K562 (cell line): ENCODE results near the gene CARD18. TPM values are rescaled to one million over a fixed set of nuclear protein-coding genes. Genes with fewer than 3 reads are reported as not detected.

ENCODE experiments used
- ATAC-seq: fragments of 200-7000 bp; cut with Tn5 transposase; 3 replicates; pipeline ENCODE4 v1.9.1; 2020; ENCODE audit warnings: moderate library complexity
- BruUV-seq: library from RNA; stranded (reverse); fragments of 400-500 nt; replicated peaks from 2 replicates; lab custom pipeline; 2021; lab: Mats Ljungman, UMichigan
- CTCF ChIA-PET: fragments of 300-600 bp; formaldehyde crosslinking; extraction: SDS; loops from one replicate; lab custom pipeline; 2021; ENCODE audit warnings: low intra/inter-chr PET ratio; lab: Yijun Ruan, JAX
- POLR2A ChIA-PET: fragments of 300-600, 350-650 bp; sonication (Branson Sonifier 250); formaldehyde crosslinking; extraction: SDS; loops from one replicate; lab custom pipeline; 2021; ENCODE audit warnings: antibody characterized with exemption, inconsistent platforms; lab: Yijun Ruan, JAX
- DNase-seq, 4 experiments: peaks; one replicate each; pipeline versions ENCODE4 v3.0.0 to v3.0.0-alpha.2; 2011 to 2018; ENCODE audit warnings: low spot score in 3 of 4, mixed read lengths in 3 of 4; ENCODE audit errors: extremely low read depth in 1 of 4
- FAIRE-seq: peaks from 2 replicates; lab custom pipeline; 2011; peaks lifted over from hg19 to GRCh38; lab: Jason Lieb, UNC
- H2AFZ ChIP-seq: 2 replicates; pipeline ENCODE4 v1.6.0; 2011; ENCODE audit warnings: low read depth, low read length, control low read depth, inconsistent platforms
- H3K27ac ChIP-seq: fragments of 200-600 bp; 3 replicates; pipeline ENCODE4 v1.8.0; 2011; ENCODE audit warnings: low read depth, mild to moderate bottlenecking, control low read depth, inconsistent platforms, low read length, moderate library complexity, mixed read lengths; ENCODE audit errors: extremely low read depth
- H3K27me3 ChIP-seq, 2 experiments: fragments of 300-600 bp in 1 of 2; 2 replicates in 1 of 2; 3 replicates in 1 of 2; pipeline versions ENCODE4 v1.6.0 to v1.8.0; 2011; ENCODE audit warnings: inconsistent platforms in 2 of 2, low read length in 2 of 2, mild to moderate bottlenecking in 1 of 2, mixed read lengths in 1 of 2, moderate library complexity in 1 of 2; ENCODE audit not compliant: control insufficient read depth in 2 of 2, insufficient read depth in 2 of 2
- H3K36me3 ChIP-seq: fragments of 300-600 bp; 3 replicates; pipeline ENCODE4 v1.8.0; 2011; ENCODE audit warnings: mild to moderate bottlenecking, low read length, inconsistent platforms; ENCODE audit not compliant: control insufficient read depth, insufficient read depth
- H3K4me1 ChIP-seq, 2 experiments: fragments of 200-600 bp in 1 of 2; replicated peaks in 1 of 2; 2 replicates in 1 of 2; 3 replicates in 1 of 2; pipeline versions ENCODE4 v1.5.1 to v1.8.0; 2011; ENCODE audit warnings: inconsistent platforms in 2 of 2, low read length in 2 of 2, mild to moderate bottlenecking in 1 of 2, mixed read lengths in 1 of 2, moderate library complexity in 1 of 2; ENCODE audit not compliant: control insufficient read depth in 2 of 2, insufficient read depth in 2 of 2
- H3K4me2 ChIP-seq: 2 replicates; pipeline ENCODE4 v1.6.1; 2011; ENCODE audit warnings: low read length, control low read depth, inconsistent platforms, mixed read lengths; ENCODE audit not compliant: insufficient read depth
- H3K4me3 ChIP-seq: fragments of 200-600 bp; sonication (generic), shearing (Covaris generic); 2 replicates; pipeline ENCODE4 v1.5.1; 2016; ENCODE audit warnings: control low read depth, inconsistent platforms
- H3K79me2 ChIP-seq: fragments of 200-600 bp; 3 replicates; pipeline ENCODE4 v1.8.0; 2011; ENCODE audit warnings: low read length, inconsistent platforms; ENCODE audit not compliant: control insufficient read depth, insufficient read depth
- H3K9ac ChIP-seq, 2 experiments: 2 replicates each; pipeline versions ENCODE4 v1.6.0 to v1.6.1; 2011; ENCODE audit warnings: low read depth in 2 of 2, low read length in 2 of 2, control low read depth in 1 of 2, inconsistent platforms in 1 of 2, mild to moderate bottlenecking in 1 of 2, mixed read lengths in 1 of 2; ENCODE audit not compliant: insufficient read depth in 1 of 2
- H3K9me1 ChIP-seq: one replicate; pipeline ENCODE4 v1.6.0; 2011; ENCODE audit warnings: inconsistent platforms, mild to moderate bottlenecking, low read length, moderate library complexity; ENCODE audit not compliant: control insufficient read depth, insufficient read depth
- H3K9me3 ChIP-seq: replicated peaks from 2 replicates; pipeline ENCODE4 v1.5.1; 2011; ENCODE audit warnings: low read depth, low read length, inconsistent platforms; ENCODE audit not compliant: control insufficient read depth, insufficient read depth
- H4K20me1 ChIP-seq: replicated peaks from 2 replicates; pipeline ENCODE4 v1.6.1; 2011; ENCODE audit warnings: low read length, inconsistent platforms, mixed read lengths; ENCODE audit not compliant: control insufficient read depth, insufficient read depth
- ARID3B ChIP-seq: fragments of 250-450 bp; sonication (Bioruptor Pico); IDR thresholded peaks from 2 replicates; pipeline ENCODE4 v1.4.0; 2020; ENCODE audit warnings: borderline replicate concordance
- GATAD2A ChIP-seq: fragments of 450-650 bp; IDR thresholded peaks from 2 replicates; pipeline ENCODE4 v1.6.1; 2017
- JUNB ChIP-seq: fragments of 450-650 bp; formaldehyde crosslinking; conservative IDR thresholded peaks from 2 replicates; pipeline ENCODE4 v1.4.0; 2020; ENCODE audit warnings: mild to moderate bottlenecking
- SMAD4 ChIP-seq: fragments of 250-450 bp; sonication (Bioruptor Pico); conservative IDR thresholded peaks from 2 replicates; pipeline ENCODE4 v1.8.0; 2021; ENCODE audit warnings: inconsistent platforms, mild to moderate bottlenecking, moderate library complexity
- YY1 ChIP-seq, 3 experiments: IDR thresholded peaks; 2 replicates each; pipeline ENCODE4 v1.6.1; 2011; ENCODE audit warnings: low read length in 2 of 3, mild to moderate bottlenecking in 2 of 3, moderate library complexity in 2 of 3, borderline replicate concordance in 1 of 3, control low read depth in 1 of 3, low read depth in 1 of 3; ENCODE audit not compliant: insufficient read depth in 3 of 3, insufficient replicate concordance in 2 of 3, control insufficient read depth in 1 of 3, insufficient read length in 1 of 3; ENCODE audit errors: extremely low read depth in 1 of 3
- ZNF217 ChIP-seq: sonication (generic); formaldehyde crosslinking; IDR thresholded peaks from 2 replicates; pipeline ENCODE4 v1.8.0; 2022; ENCODE audit warnings: mild to moderate bottlenecking, missing genetic modification reagents
- WGBS: fragments of 100-300 bp; shearing (Covaris generic); methylation state at CpG from one replicate; pipeline ENCODE4 v1.1.6; 2016; ENCODE audit warnings: low coverage, mixed read lengths; ENCODE audit not compliant: insufficient coverage; ENCODE audit errors: missing lambda C conversion rate; 5-methylcytosine and 5-hydroxymethylcytosine counted together
- in situ Hi-C: fragments of 300-500 bp; cut with MboI; formaldehyde crosslinking; loops from 4 replicates; pipeline ENCODE4 v1.15.0; 2018; ENCODE audit warnings: inconsistent platforms, mixed read lengths
- intact Hi-C: fragments of 100-400 bp; cut with micrococcal nuclease; formaldehyde crosslinking; loops from 2 replicates; pipeline ENCODE4 v1.14.2; 2022
- polyA plus RNA-seq, 8 experiments: library from polyadenylated mRNA; depleted of rRNA in 4 of 8; stranded (reverse) in 5 of 8; unstranded in 3 of 8; fragments of >200 nt; fragmentation: Nextera tagmentation in 2 of 8; fragmentation: Illumina TruSeq in 1 of 8; extraction: Ambion mirVana in 2 of 8; extraction: Trizol in 1 of 8; gene quantifications; 2 replicates each; pipeline versions ENCODE4 v1.2.1 to v1.2.3, GENCODE V29; 2011 to 2014; ENCODE audit warnings: inconsistent platforms in 1 of 8, missing spikeins in 1 of 8
- total RNA-seq, 7 experiments: library from RNA; depleted of rRNA in 6 of 7; stranded (reverse); fragments of >200 nt in 6 of 7; fragmentation: Illumina TruSeq in 2 of 7; extraction: Trizol in 2 of 7; gene quantifications; 2 replicates each; pipeline versions ENCODE4 v1.2.1 to v1.2.3, GENCODE V29; 2011 to 2021; ENCODE audit warnings: low replicate concordance in 1 of 7

Gene CARD18
- total and polyA plus RNA-seq, 9 of the 15 experiments (the other 6 are each of a cell fraction or from before 2014, with no cell fraction given) = 1.5 to 4.7 (median 2.9) TPM

- FAIRE-seq = no peak
- no peak for ATAC-seq
- ChIA-PET CTCF (no interaction called here), POLR2A (no interaction called here)
- Histone ChIP-seq H3K27me3 (no peaks in the 10 kb centered on the region), H3K4me1 (no peaks in the 10 kb centered on the region), H3K9ac (no peak overlapping the region), H2AFZ (no peak overlapping the region), H3K9me1 (no peaks in the 10 kb centered on the region), H3K9me3 (no peaks in the 10 kb centered on the region), H3K4me2 (no peak overlapping the region), H3K36me3 (no peaks in the 10 kb centered on the region), H4K20me1 (no peaks in the 10 kb centered on the region), H3K4me3 (no peak overlapping the region), H3K27ac (no peak overlapping the region), H3K79me2 (no peaks in the 10 kb centered on the region)
- TF ChIP-seq SMAD4 (no peak), ZNF217 (no peak), YY1 (IDR thresholded peaks at IDR 0.05; ENCODE audit: borderline replicate concordance in 1 of 3, control insufficient read depth in 1 of 3, extremely low read depth in 1 of 3, insufficient read depth in 3 of 3, insufficient read length in 1 of 3, insufficient replicate concordance in 2 of 3, low read depth in 1 of 3, low read length in 2 of 3) (no peak), GATAD2A (no peak), JUNB (CRISPR knock-in tag) (no peak), ARID3B (no peak)
- intact Hi-C loops = no loop called here
- DNase-seq = no peak
- BruUV-seq = no TSS peak
- in situ Hi-C loops = no loop called here
- 4% methylated on average over 6 of the region's 6 CpGs for WGBS
These were observed 12.5 kb upstream of the CARD18 start for GRCh38 chr11:105152021-105152512.
